GM23338 (cell line): ENCODE results near the gene IMMP2L. TPM values are rescaled to one million over a fixed set of nuclear protein-coding genes. Genes with fewer than 3 reads are reported as not detected.

ENCODE experiments used
- ATAC-seq: fragments of 200-7000 bp; cut with Tn5 transposase; 3 replicates; pipeline ENCODE4 v1.9.1; 2020
- DNase-seq: peaks from one replicate; pipeline ENCODE4 v3.0.0-alpha.2; 2015; ENCODE audit warnings: low spot score
- H2AFZ ChIP-seq: fragments of 200-600 bp; sonication (generic); 2 replicates; pipeline ENCODE4 v1.8.0; 2016; ENCODE audit warnings: antibody characterized with exemption, mild to moderate bottlenecking, moderate library complexity
- H3F3A ChIP-seq: fragments of 200-600 bp; sonication (generic); replicated peaks from 2 replicates; pipeline ENCODE4 v1.8.0; 2017; ENCODE audit warnings: antibody characterized with exemption, mixed run types, low read depth
- H3K27ac ChIP-seq: fragments of 200-600 bp; sonication (generic); 2 replicates; pipeline ENCODE4 v1.6.1; 2016; ENCODE audit warnings: low read depth
- H3K27me3 ChIP-seq: fragments of 200-600 bp; sonication (generic); 2 replicates; pipeline ENCODE4 v1.8.0; 2016; ENCODE audit warnings: mild to moderate bottlenecking, mixed run types, moderate library complexity; ENCODE audit not compliant: insufficient read depth
- H3K36me3 ChIP-seq: fragments of 200-600 bp; sonication (generic); 2 replicates; pipeline ENCODE4 v1.8.0; 2016; ENCODE audit warnings: mild to moderate bottlenecking; ENCODE audit not compliant: insufficient read depth
- H3K4me1 ChIP-seq: fragments of 200-600 bp; sonication (generic); 2 replicates; pipeline ENCODE4 v1.8.0; 2016; ENCODE audit warnings: mild to moderate bottlenecking, moderate library complexity; ENCODE audit not compliant: insufficient read depth
- H3K4me2 ChIP-seq: fragments of 200-600 bp; sonication (generic); 2 replicates; pipeline ENCODE4 v1.7.1; 2017; ENCODE audit warnings: mixed run types
- H3K4me3 ChIP-seq: fragments of 200-600 bp; sonication (generic); 2 replicates; pipeline ENCODE4 v1.6.1; 2016; ENCODE audit warnings: mixed run types
- H3K79me2 ChIP-seq: fragments of 200-600 bp; sonication (generic); replicated peaks from 2 replicates; pipeline ENCODE4 v1.8.0; 2017; ENCODE audit warnings: mild to moderate bottlenecking; ENCODE audit not compliant: insufficient read depth
- H3K9me2 ChIP-seq: fragments of 200-600 bp; sonication (generic); 2 replicates; pipeline ENCODE4 v1.8.0; 2017; ENCODE audit not compliant: insufficient read depth
- H4K20me1 ChIP-seq: fragments of 200-600 bp; sonication (generic); replicated peaks from 2 replicates; pipeline ENCODE4 v1.8.0; 2017; ENCODE audit warnings: mild to moderate bottlenecking; ENCODE audit not compliant: insufficient read depth
- H3K27ac Mint-ChIP-seq: 2 replicates; pipeline ENCODE4 v1.8.0; 2020; ENCODE audit warnings: inconsistent platforms, mild to moderate bottlenecking, moderate library complexity, mixed read lengths
- H3K27me3 Mint-ChIP-seq: 3 replicates; pipeline ENCODE4 v1.8.0; 2022; ENCODE audit warnings: low read depth, mild to moderate bottlenecking, moderate library complexity, mixed read lengths, inconsistent platforms; ENCODE audit not compliant: insufficient read depth, poor library complexity
- H3K36me3 Mint-ChIP-seq: 3 replicates; pipeline ENCODE4 v1.8.0; 2021; ENCODE audit warnings: low read depth, mild to moderate bottlenecking, inconsistent platforms, moderate library complexity, mixed read lengths
- H3K4me1 Mint-ChIP-seq: 3 replicates; pipeline ENCODE4 v1.8.0; 2020; ENCODE audit warnings: mild to moderate bottlenecking, inconsistent platforms, mixed read lengths
- H3K4me3 Mint-ChIP-seq: 3 replicates; pipeline ENCODE4 v1.8.0; 2021; ENCODE audit warnings: moderate library complexity, mild to moderate bottlenecking, inconsistent platforms, mixed read lengths
- H3K9me3 Mint-ChIP-seq: 3 replicates; pipeline ENCODE4 v1.8.0; 2020; ENCODE audit warnings: moderate library complexity, mild to moderate bottlenecking, inconsistent platforms, mixed read lengths
- CREB1 ChIP-seq: fragments of 250-450 bp; sonication (Bioruptor Pico); IDR thresholded peaks from 2 replicates; pipeline ENCODE4 v1.5.0; 2020; ENCODE audit warnings: low read depth, mild to moderate bottlenecking, moderate library complexity
- CTCF ChIP-seq, 2 experiments: fragments of 200-600 bp in 1 of 2; sonication (generic) in 1 of 2; conservative IDR thresholded peaks; 2 replicates each; pipeline versions ENCODE4 v1.5.1 to v1.6.1; 2016 to 2017; ENCODE audit warnings: antibody characterized with exemption in 2 of 2, low read depth in 2 of 2, mild to moderate bottlenecking in 2 of 2, moderate library complexity in 1 of 2
- NANOG ChIP-seq: IDR thresholded peaks from 2 replicates; pipeline ENCODE4 v1.6.1; 2016; ENCODE audit warnings: antibody characterized with exemption, borderline replicate concordance
- ZNF462 ChIP-seq: fragments of 250-450 bp; sonication (Bioruptor Pico); IDR thresholded peaks from 2 replicates; pipeline ENCODE4 v1.5.0; 2020; ENCODE audit warnings: mild to moderate bottlenecking, moderate library complexity
- polyA plus RNA-seq: library from polyadenylated mRNA; unstranded; fragments of >200 nt; fragmentation: Nextera tagmentation; extraction: Ambion mirVana; gene quantifications from 2 replicates; pipeline ENCODE4 v1.2.1, GENCODE V29; 2016
- total RNA-seq: library from RNA; depleted of rRNA; stranded (reverse); fragments of >200 nt; shearing (Covaris generic); gene quantifications from 2 replicates; pipeline ENCODE4 v1.2.3, GENCODE V29; 2014

Gene IMMP2L
- total and polyA plus RNA-seq, 2 experiments from 2014 or later, result 7.3 to 14.0 TPM

- Mint-ChIP-seq H3K9me3 (no peaks in the 10 kb centered on the region; the same call in 2 of the 3 replicates), H3K36me3 (no peaks in the 10 kb centered on the region), H3K4me1 (peaks cover 50% of the 10 kb centered on the region), H3K4me3 (peak overlapping the region; percentile 33), H3K27ac (peak overlapping the region; percentile 11; the same call in 1 of the 2 replicates), H3K27me3 (peaks cover 1% of the 10 kb centered on the region)
- Histone ChIP-seq H3K4me2 (peak overlapping the region; percentile 30), H2AFZ (no peak overlapping the region), H3K27me3 (no peaks in the 10 kb centered on the region), H3K27ac (peak overlapping the region; percentile 41), H3F3A (no peaks in the 10 kb centered on the region), H3K79me2 (no peaks in the 10 kb centered on the region), H3K9me2 (no peaks in the 10 kb centered on the region), H4K20me1 (no peaks in the 10 kb centered on the region), H3K4me1 (peaks cover 34% of the 10 kb centered on the region), H3K36me3 (no peaks in the 10 kb centered on the region), H3K4me3 (peak overlapping the region; percentile 2; the same call in 1 of the 2 replicates)
- TF ChIP-seq NANOG (peak; percentile 24; the same call in 1 of the 2 replicates), ZNF462 (CRISPR knock-in tag) (peak; percentile 36; the same call in 1 of the 2 replicates), CTCF (conservative IDR thresholded peaks at IDR 0.05; ENCODE audit: low read depth in 2 of 2) (no peak; a peak in 1 of 4 replicates), CREB1 (0 out of 2 replicates have a peak, but pooled peaks have one; percentile 16)
- DNase-seq (peak; percentile 86), ATAC-seq (peak; percentile 97)
Observed at GRCh38 chr7:111413739-111414138, 148.6 kb downstream of the IMMP2L start.
